Gastroesophageal sphincter (tissue), 4 donors: ENCODE results near the gene ANGPTL5. TPM values are rescaled to one million over a fixed set of nuclear protein-coding genes. Genes with fewer than 3 reads are reported as not detected.

ENCODE experiments used
- ATAC-seq: fragments of 150-250 bp; one replicate; pipeline ENCODE4 v1.9.1; 2016; ENCODE audit warnings: mild to moderate bottlenecking, moderate library complexity
- H3K27ac ChIP-seq, 4 donors: fragments of 200-600 bp; sonication (generic) in 3 of 4; 1 replicate in 3 of 4; 2 replicates in 1 of 4; pipeline ENCODE4 v1.5.1; 2016 to 2019
- H3K27me3 ChIP-seq: fragments of 200-600 bp; sonication (generic); one replicate; pipeline ENCODE4 v1.5.1; 2019
- H3K36me3 ChIP-seq, 2 donors: fragments of 200-600 bp; sonication (generic); one replicate each; pipeline ENCODE4 v1.5.1; 2019; ENCODE audit warnings: control low read depth in 1 of 2
- H3K4me1 ChIP-seq, 3 donors: fragments of 200-600 bp; sonication (generic); 1 replicate in 2 of 3; 2 replicates in 1 of 3; pipeline ENCODE4 v1.5.1; 2016 to 2019; ENCODE audit warnings: control low read depth in 2 of 3
- H3K4me3 ChIP-seq, 2 donors: fragments of 200-600 bp; sonication (generic); one replicate each; pipeline ENCODE4 v1.5.1; 2019; ENCODE audit warnings: mild to moderate bottlenecking in 1 of 2, moderate library complexity in 1 of 2
- H3K9me3 ChIP-seq, 3 donors: fragments of 200-600 bp; sonication (generic); one replicate each; pipeline ENCODE4 v1.5.1; 2017 to 2019; ENCODE audit warnings: control low read depth in 2 of 3
- EP300 ChIP-seq: sonication (generic); formaldehyde crosslinking; IDR thresholded peaks from one replicate; pipeline ENCODE4 v1.6.1; 2017; ENCODE audit warnings: antibody characterized with exemption, mild to moderate bottlenecking
- POLR2A ChIP-seq, 2 donors: fragments of 450-650 bp; IDR thresholded peaks; one replicate each; pipeline ENCODE4 v1.6.1; 2017; ENCODE audit warnings: antibody characterized with exemption in 2 of 2, mild to moderate bottlenecking in 2 of 2, moderate library complexity in 1 of 2
- POLR2AphosphoS5 ChIP-seq: sonication (generic); formaldehyde crosslinking; IDR thresholded peaks from one replicate; pipeline ENCODE4 v1.6.1; 2017; ENCODE audit warnings: antibody characterized with exemption
- WGBS, 2 donors: methylation state at CpG; one replicate each; pipeline ENCODE4 v1.1.5; 2018; ENCODE audit warnings: low coverage in 1 of 2; 5-methylcytosine and 5-hydroxymethylcytosine counted together
- total RNA-seq, 4 donors: library from RNA; depleted of rRNA; stranded (reverse); fragments of >200 nt; gene quantifications; one replicate each; pipeline ENCODE4 v1.1.0, GENCODE V29; 2016
- TF ChIP-seq, protein P1 (sequence below), 4 experiments: fragments of 200-600 bp in 2 of 4; fragments of 450-650 bp in 2 of 4; sonication (generic) in 1 of 4; IDR thresholded peaks; one replicate each; pipeline ENCODE4 v1.5.1; 2017 to 2019; ENCODE audit warnings: antibody characterized with exemption in 4 of 4, mild to moderate bottlenecking in 2 of 4, moderate library complexity in 2 of 4

The ANGPTL5 gene
- total RNA-seq, 4 donors from 2014 or later: 0.12 to 0.62 (median 0.57) TPM; not detected in 1

DNA sequence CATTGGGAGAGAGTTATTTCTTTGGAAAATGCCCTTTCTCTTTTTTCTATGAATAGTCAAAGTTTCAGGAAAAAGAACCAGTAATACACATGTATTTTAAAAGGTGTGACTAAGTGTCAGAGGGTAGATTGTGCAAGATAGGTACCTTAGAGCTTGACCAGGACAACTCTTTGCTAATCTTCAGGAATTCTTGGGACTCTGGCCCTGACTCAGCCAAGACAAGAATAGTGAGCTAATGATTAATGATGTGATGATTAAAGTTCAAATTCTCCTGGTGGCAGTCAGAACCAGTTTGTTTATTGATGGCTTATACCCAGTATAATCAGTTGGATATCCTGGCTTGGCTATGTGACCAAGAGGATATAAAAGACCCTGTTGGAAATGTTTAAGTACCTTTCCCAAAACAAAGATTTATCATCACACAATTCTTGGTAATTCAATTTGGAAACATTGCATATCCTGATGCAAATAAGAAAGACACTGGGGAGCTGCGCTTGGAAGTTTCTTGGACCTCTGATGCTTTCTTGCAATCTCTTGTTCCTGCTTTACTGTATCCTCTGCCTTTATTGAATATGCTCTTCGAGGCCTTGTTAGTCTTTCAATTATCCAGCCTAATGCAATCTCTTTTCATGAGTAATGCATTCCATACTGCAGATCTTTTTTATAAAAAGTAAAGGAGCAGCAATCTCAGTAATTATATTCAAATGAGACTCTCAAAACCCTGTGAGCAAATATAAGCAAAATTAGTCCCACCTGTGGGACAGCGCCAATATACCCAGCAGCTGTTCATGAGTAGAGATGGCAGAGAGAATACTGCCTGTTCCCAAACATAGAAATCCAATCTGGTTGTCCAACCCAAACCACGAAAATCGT lies 49.5 kb downstream of the ANGPTL5 start:
- Histone ChIP-seq H3K9me3 (no peaks in the 10 kb centered on the region), H3K27me3 (no peaks in the 10 kb centered on the region), H3K27ac (peak overlapping the region in 3 of 4 donors; percentile 31 to 47 (median 42)), H3K4me3 (no peak overlapping the region), H3K36me3 (no peaks in the 10 kb centered on the region), H3K4me1 (peaks cover 2 to 21% (median 17%) of the 10 kb centered on the region in 3 donors)
- WGBS, 2 donors: 34 to 55% methylated on average over 4 to 5 of the region's 5 CpGs
- TF ChIP-seq, protein P1, sequence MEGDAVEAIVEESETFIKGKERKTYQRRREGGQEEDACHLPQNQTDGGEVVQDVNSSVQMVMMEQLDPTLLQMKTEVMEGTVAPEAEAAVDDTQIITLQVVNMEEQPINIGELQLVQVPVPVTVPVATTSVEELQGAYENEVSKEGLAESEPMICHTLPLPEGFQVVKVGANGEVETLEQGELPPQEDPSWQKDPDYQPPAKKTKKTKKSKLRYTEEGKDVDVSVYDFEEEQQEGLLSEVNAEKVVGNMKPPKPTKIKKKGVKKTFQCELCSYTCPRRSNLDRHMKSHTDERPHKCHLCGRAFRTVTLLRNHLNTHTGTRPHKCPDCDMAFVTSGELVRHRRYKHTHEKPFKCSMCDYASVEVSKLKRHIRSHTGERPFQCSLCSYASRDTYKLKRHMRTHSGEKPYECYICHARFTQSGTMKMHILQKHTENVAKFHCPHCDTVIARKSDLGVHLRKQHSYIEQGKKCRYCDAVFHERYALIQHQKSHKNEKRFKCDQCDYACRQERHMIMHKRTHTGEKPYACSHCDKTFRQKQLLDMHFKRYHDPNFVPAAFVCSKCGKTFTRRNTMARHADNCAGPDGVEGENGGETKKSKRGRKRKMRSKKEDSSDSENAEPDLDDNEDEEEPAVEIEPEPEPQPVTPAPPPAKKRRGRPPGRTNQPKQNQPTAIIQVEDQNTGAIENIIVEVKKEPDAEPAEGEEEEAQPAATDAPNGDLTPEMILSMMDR (IDR thresholded peaks at IDR 0.05): no peak
- TF ChIP-seq POLR2A (IDR thresholded peaks at IDR 0.05) (no peak), EP300 (no peak), POLR2AphosphoS5 (no peak)
- ATAC-seq: peak; percentile 24

DNA sequence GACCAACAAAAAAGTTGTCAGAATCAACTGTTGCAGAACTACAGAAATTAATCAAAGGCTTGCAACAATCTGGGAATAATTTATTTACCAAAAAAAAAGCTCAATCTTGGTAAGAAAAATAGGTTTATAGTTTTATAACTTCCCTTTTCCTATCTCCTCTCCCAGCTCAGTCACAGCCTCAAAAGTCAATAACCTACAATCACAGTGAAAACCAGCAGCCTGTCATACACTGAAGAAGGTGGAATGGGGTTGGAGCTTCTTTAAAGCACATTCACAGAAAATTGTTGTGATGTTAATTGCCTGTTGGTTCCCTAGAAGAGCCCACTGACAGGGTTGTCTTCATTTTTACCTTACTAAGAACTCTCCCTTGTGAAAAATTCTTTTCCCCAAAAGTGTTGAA lies 52.2 kb downstream of the ANGPTL5 start:
- H3K36me3 ChIP-seq: no peaks in the 10 kb centered on the region
- ATAC-seq: no peak
- H3K27ac ChIP-seq: no peak overlapping the region
- peaks cover 10 to 31% (median 17%) of the 10 kb centered on the region in 3 donors for H3K4me1 ChIP-seq
- H3K4me3 ChIP-seq: no peak overlapping the region
- no peak for TF ChIP-seq POLR2AphosphoS5
- no peak for TF ChIP-seq EP300
- TF ChIP-seq POLR2A (IDR thresholded peaks at IDR 0.05): no peak
- TF ChIP-seq, protein P1 (IDR thresholded peaks at IDR 0.05): no peak
- no peaks in the 10 kb centered on the region for H3K9me3 ChIP-seq
- H3K27me3 ChIP-seq: no peaks in the 10 kb centered on the region

DNA sequence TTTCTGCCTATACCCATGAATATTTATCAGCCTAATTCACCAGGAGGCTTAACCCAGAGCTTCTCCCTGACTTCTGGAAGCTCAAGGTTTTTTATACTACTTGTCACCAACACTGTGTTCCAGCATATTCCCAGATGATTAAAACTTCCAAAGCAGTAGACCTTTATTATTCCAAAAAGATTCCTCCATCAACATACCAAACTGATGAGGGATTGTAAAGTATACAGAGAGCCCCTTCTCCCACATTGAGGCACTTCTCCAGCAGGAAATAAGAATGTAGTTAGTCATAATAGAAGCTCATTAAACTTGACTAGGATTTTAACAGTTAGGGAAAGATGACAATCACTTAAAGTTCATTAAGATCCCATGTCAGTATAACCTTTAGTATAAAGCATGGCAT lies 53.0 kb downstream of the ANGPTL5 start:
- Histone ChIP-seq H3K27ac (peak overlapping the region in 3 of 4 donors; percentile 19 to 45 (median 28)), H3K9me3 (no peaks in the 10 kb centered on the region), H3K4me1 (peaks cover 10 to 30% (median 17%) of the 10 kb centered on the region in 3 donors), H3K27me3 (no peaks in the 10 kb centered on the region), H3K36me3 (no peaks in the 10 kb centered on the region), H3K4me3 (no peak overlapping the region)
- ATAC-seq: no peak
- no peak for TF ChIP-seq POLR2A (IDR thresholded peaks at IDR 0.05)
- TF ChIP-seq, protein P1 (IDR thresholded peaks at IDR 0.05): no peak
- no peak for TF ChIP-seq POLR2AphosphoS5
- no peak for TF ChIP-seq EP300

DNA sequence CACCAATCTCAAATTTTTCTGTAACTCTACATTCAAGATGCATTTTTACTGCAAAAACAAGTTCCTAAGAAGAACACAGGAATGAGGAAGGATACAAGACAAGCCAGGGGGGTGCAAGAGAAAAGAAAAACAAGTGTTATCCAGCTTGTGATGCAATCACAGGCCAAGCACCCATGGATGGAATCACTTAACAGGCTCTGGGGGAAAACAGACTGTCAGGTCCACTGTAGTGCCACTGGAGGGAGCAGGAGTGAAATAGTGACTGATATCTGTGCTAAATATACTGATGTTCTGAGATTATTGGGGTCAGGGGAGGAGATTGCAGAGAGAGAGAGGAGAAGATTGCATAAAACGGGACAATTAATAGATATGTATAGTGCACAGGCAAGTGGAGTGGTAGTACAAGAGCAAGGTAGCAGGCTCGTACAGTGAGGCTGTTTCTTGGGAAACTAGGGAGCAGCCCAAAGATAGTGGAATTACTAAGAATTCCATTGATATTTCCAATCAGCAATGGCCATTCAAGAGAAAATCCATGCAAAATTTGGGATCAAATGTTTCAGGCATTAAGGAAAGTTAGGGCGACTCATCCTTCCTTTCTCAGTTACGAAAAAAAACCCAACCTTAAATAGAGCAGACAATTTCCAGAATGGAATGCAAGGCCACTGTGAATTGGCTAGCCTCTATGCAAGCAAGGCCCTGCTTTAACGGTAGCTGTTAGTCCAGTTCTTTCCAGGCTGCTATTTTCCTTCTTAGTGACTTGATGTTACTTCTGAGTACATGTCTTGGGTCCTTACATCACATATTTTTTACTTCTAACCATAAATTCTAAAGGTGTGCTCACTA lies 53.7 kb downstream of the ANGPTL5 start:
- TF ChIP-seq, protein P1 (IDR thresholded peaks at IDR 0.05): peak in 2 of 4 experiments; percentile 16 to 50
- no peak for TF ChIP-seq EP300
- H3K36me3 ChIP-seq: no peaks in the 10 kb centered on the region
- peak; percentile 29 for ATAC-seq
- 48 to 55% methylated on average over 5 of the region's 5 CpGs for WGBS, 2 donors
- no peak overlapping the region for H3K4me3 ChIP-seq
- no peaks in the 10 kb centered on the region for H3K27me3 ChIP-seq
- H3K27ac ChIP-seq: peak overlapping the region in 3 of 4 donors; percentile 19 to 45 (median 28)
- no peaks in the 10 kb centered on the region for H3K9me3 ChIP-seq
- peaks cover 10 to 22% (median 12%) of the 10 kb centered on the region in 3 donors for H3K4me1 ChIP-seq
